ENCODE measurements around the gene HOXD12.

HOXD12 gene

GRCh38 chr2:176099728-176100546, at the start of gene HOXD12:
HOXD12 (plus strand) TSS chr2:176099795; CDS start chr2:176099802, 7 bp downstream.
- TF ChIP-seq EZH2 (optimal IDR thresholded peaks at IDR 0.05; ENCODE audit: low read depth, low read length): no peak
- TF ChIP-seq EZH2phosphoT487 (IDR thresholded peaks at IDR 0.05; ENCODE audit: low read length): no peak
- no peak for TF ChIP-seq CTCF (IDR thresholded peaks at IDR 0.05; ENCODE audit: low read length)
- Histone ChIP-seq H3K9me3 (replicated peaks; ENCODE audit: insufficient read depth, low read length) (no peaks in the 10 kb centered on the region), H2AFZ (ENCODE audit: low read length) (no peak within 1 kb of the TSS; the same call in 1 of the 2 replicates)

GRCh38 chr2:176056406-176056805, 43.2 kb upstream of the HOXD12 start:
- DNase-seq: no peak
- H3F3A ChIP-seq (ENCODE audit: insufficient read depth, low read length): no peaks in the 10 kb centered on the region
- H3K9me3 ChIP-seq (replicated peaks; ENCODE audit: insufficient read depth, low read length): no peaks in the 10 kb centered on the region
- no peaks in the 10 kb centered on the region for H3K4me1 ChIP-seq (ENCODE audit: low read length)
- H3K4me3 ChIP-seq (ENCODE audit: low read length): no peak overlapping the region
- H3K79me2 ChIP-seq (ENCODE audit: low read length): no peaks in the 10 kb centered on the region
- H3K4me2 ChIP-seq (ENCODE audit: low read depth, low read length): no peak overlapping the region
- no peaks in the 10 kb centered on the region for H3K27me3 ChIP-seq (replicated peaks; ENCODE audit: insufficient read depth, low read length)
- no peak overlapping the region for H2AFZ ChIP-seq (ENCODE audit: low read length)
- H3K9me2 ChIP-seq (replicated peaks; ENCODE audit: insufficient read depth, low read length): no peaks in the 10 kb centered on the region
- TF ChIP-seq EZH2 (optimal IDR thresholded peaks at IDR 0.05; ENCODE audit: low read depth, low read length) (no peak), EZH2phosphoT487 (IDR thresholded peaks at IDR 0.05; ENCODE audit: low read length) (no peak), CTCF (IDR thresholded peaks at IDR 0.05; ENCODE audit: low read length) (no peak)
- no peak overlapping the region for H3K9ac ChIP-seq (ENCODE audit: low read length)
- no peak overlapping the region for H3K27ac ChIP-seq (ENCODE audit: low read length)
- H3K36me3 ChIP-seq (replicated peaks; ENCODE audit: insufficient read depth, low read length): no peaks in the 10 kb centered on the region
- no peaks in the 10 kb centered on the region for H4K20me1 ChIP-seq (ENCODE audit: insufficient read depth, low read length)

More at GRCh38 chr2:176099728-176100546, at the start of gene HOXD12:
- no peaks in the 10 kb centered on the region for H4K20me1 ChIP-seq (ENCODE audit: insufficient read depth, low read length)
- H3K4me1 ChIP-seq (ENCODE audit: low read length): 0 out of 2 replicates have a peak, but pooled peaks cover 5% of the 10 kb centered on the region
- no peaks in the 10 kb centered on the region for H3K36me3 ChIP-seq (replicated peaks; ENCODE audit: insufficient read depth, low read length)
- H3K27ac ChIP-seq (ENCODE audit: low read length): no peak within 1 kb of the TSS
- H3K27me3 ChIP-seq (replicated peaks; ENCODE audit: insufficient read depth, low read length): peaks cover 3% of the 10 kb centered on the region; the same call in 1 of the 2 replicates
- peak within 1 kb of the TSS; percentile 95; the same call in 1 of the 2 replicates for H3K4me2 ChIP-seq (ENCODE audit: low read depth, low read length)
- no peak within 1 kb of the TSS for H3K9ac ChIP-seq (ENCODE audit: low read length)
- no peaks in the 10 kb centered on the region for H3K79me2 ChIP-seq (ENCODE audit: low read length)
- DNase-seq: no peak
- no peaks in the 10 kb centered on the region for H3K9me2 ChIP-seq (replicated peaks; ENCODE audit: insufficient read depth, low read length)
- no peak within 1 kb of the TSS for H3K4me3 ChIP-seq (ENCODE audit: low read length)
- peaks cover 17% of the 10 kb centered on the region for H3F3A ChIP-seq (ENCODE audit: insufficient read depth, low read length)

GRCh38 chr2:176063958-176064357, 35.6 kb upstream of the HOXD12 start:
- no peaks in the 10 kb centered on the region for H3K27me3 ChIP-seq (replicated peaks; ENCODE audit: insufficient read depth, low read length)
- H3F3A ChIP-seq (ENCODE audit: insufficient read depth, low read length): no peaks in the 10 kb centered on the region
- DNase-seq: peak; percentile 26
- no peak overlapping the region for H2AFZ ChIP-seq (ENCODE audit: low read length)
- no peaks in the 10 kb centered on the region for H4K20me1 ChIP-seq (ENCODE audit: insufficient read depth, low read length)
- no peak overlapping the region for H3K4me2 ChIP-seq (ENCODE audit: low read depth, low read length)
- no peaks in the 10 kb centered on the region for H3K9me3 ChIP-seq (replicated peaks; ENCODE audit: insufficient read depth, low read length)
- no peaks in the 10 kb centered on the region for H3K4me1 ChIP-seq (ENCODE audit: low read length)
- H3K9me2 ChIP-seq (replicated peaks; ENCODE audit: insufficient read depth, low read length): no peaks in the 10 kb centered on the region
- H3K36me3 ChIP-seq (replicated peaks; ENCODE audit: insufficient read depth, low read length): no peaks in the 10 kb centered on the region
- H3K9ac ChIP-seq (ENCODE audit: low read length): no peak overlapping the region
- TF ChIP-seq CTCF (IDR thresholded peaks at IDR 0.05; ENCODE audit: low read length): no peak
- TF ChIP-seq EZH2 (optimal IDR thresholded peaks at IDR 0.05; ENCODE audit: low read depth, low read length): no peak
- no peak for TF ChIP-seq EZH2phosphoT487 (IDR thresholded peaks at IDR 0.05; ENCODE audit: low read length)
- H3K27ac ChIP-seq (ENCODE audit: low read length): no peak overlapping the region
- no peak overlapping the region for H3K4me3 ChIP-seq (ENCODE audit: low read length)
- no peaks in the 10 kb centered on the region for H3K79me2 ChIP-seq (ENCODE audit: low read length)

All from MM.1S (cell line).